Endodermal cell (in vitro differentiated cells): ENCODE measurements around the gene AK9. TPM values are rescaled to one million over a fixed set of nuclear protein-coding genes. Genes with fewer than 3 reads are reported as not detected.
"Not testable (repeated sequence)": the region's sequence is repeated elsewhere in the genome, so short reads cannot be mapped to it uniquely, and the experiment has no call there.

Experiments
- DNase-seq: peaks from one replicate; pipeline ENCODE4 v3.0.0-alpha.2; 2017
- H3K27ac ChIP-seq: 2 replicates; pipeline ENCODE4 v1.5.1; 2013; ENCODE audit warnings: mild to moderate bottlenecking, low read depth, low read length, moderate library complexity
- H3K27me3 ChIP-seq: 2 replicates; pipeline ENCODE4 v1.6.1; 2013; ENCODE audit warnings: mild to moderate bottlenecking, low read length, moderate library complexity; ENCODE audit not compliant: insufficient read depth, control insufficient read depth, poor library complexity, severe bottlenecking
- H3K36me3 ChIP-seq: 2 replicates; pipeline ENCODE4 v1.7.0; 2013; ENCODE audit warnings: mild to moderate bottlenecking, low read length, moderate library complexity; ENCODE audit not compliant: control insufficient read depth, insufficient read depth
- H3K4me1 ChIP-seq: one replicate; pipeline ENCODE4 v1.7.0; 2013; ENCODE audit warnings: low read length; ENCODE audit not compliant: control insufficient read depth, insufficient read depth
- H3K4me3 ChIP-seq: 2 replicates; pipeline ENCODE4 v1.5.1; 2013; ENCODE audit warnings: mild to moderate bottlenecking, low read length, moderate library complexity
- H3K9ac ChIP-seq: 2 replicates; pipeline ENCODE4 v1.6.1; 2013; ENCODE audit warnings: mild to moderate bottlenecking, low read length, moderate library complexity; ENCODE audit not compliant: poor library complexity, severe bottlenecking; ENCODE audit errors: extremely low read depth
- H3K9me3 ChIP-seq: 2 replicates; pipeline ENCODE4 v1.6.1; 2013; ENCODE audit warnings: mild to moderate bottlenecking, low read length, moderate library complexity; ENCODE audit not compliant: control insufficient read depth
- H3K27ac Mint-ChIP-seq: 2 replicates; pipeline ENCODE4 v1.8.0; 2020; ENCODE audit warnings: mixed read lengths
- H3K27me3 Mint-ChIP-seq: 2 replicates; pipeline ENCODE4 v1.8.0; 2021; ENCODE audit warnings: mild to moderate bottlenecking, mixed read lengths; ENCODE audit not compliant: insufficient read depth
- H3K36me3 Mint-ChIP-seq: 2 replicates; pipeline ENCODE4 v1.8.0; 2020; ENCODE audit warnings: low read depth, mixed read lengths
- H3K4me1 Mint-ChIP-seq: 2 replicates; pipeline ENCODE4 v1.8.0; 2020; ENCODE audit warnings: mixed read lengths
- H3K4me3 Mint-ChIP-seq: 2 replicates; pipeline ENCODE4 v1.8.0; 2020; ENCODE audit warnings: mild to moderate bottlenecking, moderate library complexity, mixed read lengths
- H3K9me3 Mint-ChIP-seq: 2 replicates; pipeline ENCODE4 v1.8.0; 2020; ENCODE audit warnings: mild to moderate bottlenecking, mixed read lengths
- CTCF ChIP-seq: fragments of 200-600 bp; sonication (generic); conservative IDR thresholded peaks from 2 replicates; pipeline ENCODE4 v1.5.0; 2021; ENCODE audit warnings: antibody characterized with exemption, mild to moderate bottlenecking
- whole genome bisulfite sequencing, 2 experiments: methylation state at CpG; one replicate each; pipeline versions ENCODE4 v1.1.5 to v1.1.7; 2013; ENCODE audit warnings: missing lambda C conversion rate in 2 of 2, mixed read lengths in 1 of 2; ENCODE audit not compliant: insufficient coverage in 1 of 2, insufficient read length in 1 of 2; 5-methylcytosine and 5-hydroxymethylcytosine counted together
- total RNA-seq, 2 donors: library from RNA; stranded (reverse); fragmentation: NEBNext Ultra II Directional in 1 of 2; extraction: Animal tissue kit (Norgen Biotek cat#: 25700) in 1 of 2; gene quantifications; 2 replicates in 1 of 2; 3 replicates in 1 of 2; pipeline ENCODE4 v1.2.1, GENCODE V29; 2021

Gene AK9
- total RNA-seq, 2 donors from 2014 or later = 1.8 to 2.7 TPM

DNA sequence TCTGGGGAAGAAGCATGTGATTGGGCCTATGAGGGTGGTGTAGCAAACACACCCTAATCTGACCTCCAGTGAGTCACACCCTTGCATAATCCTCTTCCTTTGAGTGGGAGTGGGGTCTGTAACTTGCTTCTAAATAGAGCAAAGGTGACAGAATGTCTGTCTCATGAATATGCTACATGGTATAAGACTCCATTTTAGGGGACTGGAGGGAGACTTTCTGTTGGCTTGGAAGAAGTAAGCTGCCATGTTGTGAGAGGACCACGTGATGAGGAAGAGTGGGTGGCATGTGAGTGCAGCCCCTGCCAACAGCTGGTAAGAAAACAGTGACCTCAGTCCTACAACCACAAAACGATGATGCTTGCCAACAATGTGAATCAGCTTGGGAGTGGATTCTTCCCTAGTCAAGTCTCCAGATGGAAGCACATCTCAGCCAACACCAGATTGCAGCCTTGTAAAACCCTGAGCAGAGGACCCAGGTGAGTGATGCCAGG lies 3.7 kb downstream of the AK9 start:
- Histone ChIP-seq H3K9ac (no peak overlapping the region), H3K9me3 (peaks cover 5% of the 10 kb centered on the region), H3K4me3 (no peak overlapping the region), H3K4me1 (no peaks in the 10 kb centered on the region), H3K27me3 (peaks cover 16% of the 10 kb centered on the region), H3K27ac (no peak overlapping the region), H3K36me3 (no peaks in the 10 kb centered on the region)
- no peak for DNase-seq
- H3K27ac Mint-ChIP-seq = no peak overlapping the region
- H3K27me3 Mint-ChIP-seq = peaks cover 18% of the 10 kb centered on the region
- 78 to 88% methylated on average over 2 of the region's 2 CpGs for WGBS, 2 experiments
- peaks cover 4% of the 10 kb centered on the region for H3K36me3 Mint-ChIP-seq
- peaks cover 28% of the 10 kb centered on the region for H3K9me3 Mint-ChIP-seq
- no peak overlapping the region for H3K4me3 Mint-ChIP-seq
- H3K4me1 Mint-ChIP-seq = peaks cover 8% of the 10 kb centered on the region
- TF ChIP-seq CTCF = no peak

- 80 to 92% methylated on average over 1 of the region's 1 CpG for WGBS, 2 experiments
- Mint-ChIP-seq H3K4me1 (peaks cover 4% of the 10 kb centered on the region), H3K27me3 (peaks cover 18% of the 10 kb centered on the region), H3K36me3 (peaks cover 7% of the 10 kb centered on the region), H3K27ac (no peak overlapping the region), H3K9me3 (peaks cover 34% of the 10 kb centered on the region), H3K4me3 (no peak overlapping the region)
- peaks cover 5% of the 10 kb centered on the region for H3K9me3 ChIP-seq
- no peak for DNase-seq
- no peak overlapping the region for H3K9ac ChIP-seq
- no peaks in the 10 kb centered on the region for H3K36me3 ChIP-seq
- H3K4me1 ChIP-seq = no peaks in the 10 kb centered on the region
- peaks cover 16% of the 10 kb centered on the region for H3K27me3 ChIP-seq
- TF ChIP-seq CTCF = no peak
- no peak overlapping the region for H3K27ac ChIP-seq
- H3K4me3 ChIP-seq = no peak overlapping the region
Measured at GRCh38 chr6:109686566-109687265, 4.3 kb downstream of the AK9 start.

GRCh38 chr6:109678661-109679505 lies 12.1 kb downstream of the AK9 start:
- not testable (repeated sequence) for H3K27ac ChIP-seq, H3K36me3 ChIP-seq, H3K27me3 Mint-ChIP-seq, H3K9ac ChIP-seq, H3K4me1 ChIP-seq, H3K27me3 ChIP-seq, H3K4me3 ChIP-seq
- peak overlapping the region; percentile 89 for H3K27ac Mint-ChIP-seq
- H3K9me3 Mint-ChIP-seq = peaks cover 49% of the 10 kb centered on the region
- peaks cover 14% of the 10 kb centered on the region for H3K36me3 Mint-ChIP-seq
- WGBS, 2 experiments = 49 to 72% methylated on average over 7 to 15 of the region's 15 CpGs
- peak overlapping the region; percentile 48 for H3K4me3 Mint-ChIP-seq
- peaks cover 12% of the 10 kb centered on the region for H3K4me1 Mint-ChIP-seq
- H3K9me3 ChIP-seq = peaks cover 22% of the 10 kb centered on the region
- peak; percentile 89 for DNase-seq
